Esophagus (tissue), 2 donors: ENCODE measurements around the gene GDPD2. TPM values are rescaled to one million over a fixed set of nuclear protein-coding genes. Genes with fewer than 3 reads are reported as not detected.

ENCODE experiments used
- H3K27ac ChIP-seq, 2 donors: one replicate each; pipeline ENCODE4 v1.5.1; 2013; ENCODE audit warnings: low read depth in 2 of 2, mild to moderate bottlenecking in 2 of 2, inconsistent platforms in 1 of 2, low read length in 1 of 2, moderate library complexity in 1 of 2
- H3K27me3 ChIP-seq, 2 donors: one replicate each; pipeline ENCODE4 v1.6.1; 2013; ENCODE audit warnings: low read length in 2 of 2, control low read depth in 1 of 2, mild to moderate bottlenecking in 1 of 2; ENCODE audit not compliant: insufficient read depth in 2 of 2, control insufficient read depth in 1 of 2
- H3K36me3 ChIP-seq, 2 donors: one replicate each; pipeline ENCODE4 v1.6.1; 2013; ENCODE audit warnings: low read length in 1 of 2; ENCODE audit not compliant: control insufficient read depth in 2 of 2, insufficient read depth in 2 of 2
- H3K4me1 ChIP-seq, 2 donors: one replicate each; pipeline ENCODE4 v1.6.1; 2013; ENCODE audit warnings: low read length in 1 of 2; ENCODE audit not compliant: control insufficient read depth in 2 of 2, insufficient read depth in 2 of 2
- H3K4me3 ChIP-seq, 2 donors: one replicate each; pipeline ENCODE4 v1.5.1; 2013; ENCODE audit warnings: low read length in 2 of 2, mild to moderate bottlenecking in 2 of 2, low read depth in 1 of 2, moderate library complexity in 1 of 2
- H3K9me3 ChIP-seq, 2 donors: one replicate each; pipeline ENCODE4 v1.6.1; 2013; ENCODE audit warnings: mild to moderate bottlenecking in 2 of 2, low read depth in 1 of 2, low read length in 1 of 2, moderate library complexity in 1 of 2; ENCODE audit not compliant: control insufficient read depth in 2 of 2, insufficient read depth in 1 of 2
- WGBS, 2 donors: extraction: QIAGEN DNeasy Blood & Tissue Kit; methylation state at CpG; one replicate each; pipeline ENCODE4 v1.1.7; 2013; 5-methylcytosine and 5-hydroxymethylcytosine counted together
- polyA plus RNA-seq, 2 donors: library from polyadenylated mRNA; stranded (reverse); fragments of 200-250 nt; gene quantifications; one replicate each; pipeline ENCODE4 v1.2.3, GENCODE V29; 2013
- donor health status: healthy with polysubstance abuse.
- donor health status: Bipolar disorder and iron deficiency.

Gene GDPD2
- polyA plus RNA-seq, 2 donors, result 0.28 to 0.34 TPM

GRCh38 chrX:70449457-70449966 lies 26.4 kb downstream of the GDPD2 start:
- 93 to 95% methylated on average over 12 to 14 of the region's 14 CpGs for WGBS, 2 donors
- peaks cover 2 to 7% of the 10 kb centered on the region in 2 donors for H3K27me3 ChIP-seq
- no peaks in the 10 kb centered on the region for H3K36me3 ChIP-seq
- H3K9me3 ChIP-seq, result no peaks in the 10 kb centered on the region
- H3K27ac ChIP-seq, result no peak overlapping the region
- no peak overlapping the region for H3K4me3 ChIP-seq
- H3K4me1 ChIP-seq, result peaks cover 0 to 4% of the 10 kb centered on the region in 2 donors

- Histone ChIP-seq H3K9me3 (no peaks in the 10 kb centered on the region), H3K27ac (peak overlapping the region; percentile 88), H3K4me3 (peak overlapping the region; percentile 48 to 74), H3K4me1 (peaks cover 0 to 4% of the 10 kb centered on the region in 2 donors), H3K27me3 (peaks cover 0 to 3% of the 10 kb centered on the region in 2 donors), H3K36me3 (no peaks in the 10 kb centered on the region)
- WGBS, 2 donors, result 1 to 31% methylated on average over 31 to 39 of the region's 39 CpGs
These were observed 29.1 kb downstream of the GDPD2 start for GRCh38 chrX:70452143-70452733.

- Histone ChIP-seq H3K27me3 (peaks cover 0 to 3% of the 10 kb centered on the region in 2 donors), H3K36me3 (no peaks in the 10 kb centered on the region), H3K4me1 (peaks cover 0 to 4% of the 10 kb centered on the region in 2 donors), H3K9me3 (no peaks in the 10 kb centered on the region), H3K4me3 (peak overlapping the region; percentile 48 to 74), H3K27ac (peak overlapping the region; percentile 88)
- 29 to 50% methylated on average over 5 of the region's 5 CpGs for WGBS, 2 donors
These were observed 30.0 kb downstream of the GDPD2 start for GRCh38 chrX:70453024-70453618.

GRCh38 chrX:70454441-70455365 lies 31.6 kb downstream of the GDPD2 start:
- peak overlapping the region; percentile 37 to 61 for H3K4me3 ChIP-seq
- H3K36me3 ChIP-seq, result no peaks in the 10 kb centered on the region
- WGBS, 2 donors, result 3 to 28% methylated on average over 36 to 46 of the region's 48 CpGs
- H3K27ac ChIP-seq, result peak overlapping the region; percentile 80 to 83
- no peaks in the 10 kb centered on the region for H3K9me3 ChIP-seq
- peaks cover 0 to 3% of the 10 kb centered on the region in 2 donors for H3K27me3 ChIP-seq
- H3K4me1 ChIP-seq, result peaks cover 0 to 4% of the 10 kb centered on the region in 2 donors

- 14 to 31% methylated on average over 32 of the region's 32 CpGs for whole genome bisulfite sequencing, 2 donors
- Histone ChIP-seq H3K36me3 (no peaks in the 10 kb centered on the region), H3K4me1 (peaks cover 0 to 4% of the 10 kb centered on the region in 2 donors), H3K27me3 (no peaks in the 10 kb centered on the region), H3K9me3 (no peaks in the 10 kb centered on the region), H3K4me3 (peak overlapping the region; percentile 37 to 61), H3K27ac (peak overlapping the region; percentile 80 to 83)
These were observed 32.5 kb downstream of the GDPD2 start for GRCh38 chrX:70455366-70456202.

GRCh38 chrX:70456256-70456655 lies 33.1 kb downstream of the GDPD2 start:
- no peaks in the 10 kb centered on the region for H3K36me3 ChIP-seq
- peak overlapping the region in 1 of 2 donors; percentile 37 for H3K4me3 ChIP-seq
- H3K27me3 ChIP-seq, result no peaks in the 10 kb centered on the region
- H3K9me3 ChIP-seq, result no peaks in the 10 kb centered on the region
- WGBS, 2 donors, result 22 to 31% methylated on average over 2 of the region's 2 CpGs
- H3K27ac ChIP-seq, result no peak overlapping the region
- H3K4me1 ChIP-seq, result peaks cover 0 to 4% of the 10 kb centered on the region in 2 donors

- Histone ChIP-seq H3K9me3 (no peaks in the 10 kb centered on the region), H3K4me3 (no peak overlapping the region), H3K36me3 (no peaks in the 10 kb centered on the region), H3K27me3 (no peaks in the 10 kb centered on the region), H3K4me1 (no peaks in the 10 kb centered on the region), H3K27ac (no peak overlapping the region)
- WGBS, 2 donors, result 68 to 95% methylated on average over 2 of the region's 2 CpGs
These were observed 37.9 kb downstream of the GDPD2 start for GRCh38 chrX:70461026-70461425.

GRCh38 chrX:70464051-70464450 lies 40.9 kb downstream of the GDPD2 start:
- Histone ChIP-seq H3K36me3 (no peaks in the 10 kb centered on the region), H3K27ac (no peak overlapping the region), H3K4me3 (no peak overlapping the region), H3K27me3 (no peaks in the 10 kb centered on the region), H3K4me1 (no peaks in the 10 kb centered on the region), H3K9me3 (no peaks in the 10 kb centered on the region)

- no peaks in the 10 kb centered on the region for H3K36me3 ChIP-seq
- H3K9me3 ChIP-seq, result no peaks in the 10 kb centered on the region
- H3K4me1 ChIP-seq, result no peaks in the 10 kb centered on the region
- no peak overlapping the region for H3K27ac ChIP-seq
- no peak overlapping the region for H3K4me3 ChIP-seq
- H3K27me3 ChIP-seq, result no peaks in the 10 kb centered on the region
These were observed 43.9 kb downstream of the GDPD2 start for GRCh38 chrX:70466968-70467367.
